Liver (tissue), 9 donors: ENCODE measurements around the gene CD37. TPM values are rescaled to one million over a fixed set of nuclear protein-coding genes. Genes with fewer than 3 reads are reported as not detected.

ENCODE experiments used
- DNase-seq: peaks from one replicate; pipeline ENCODE4 v3.0.0-alpha.2; 2017; ENCODE audit warnings: low spot score
- H3K27ac ChIP-seq, 2 donors: one replicate each; pipeline ENCODE4 v1.7.0; 2013; ENCODE audit warnings: inconsistent platforms in 2 of 2, low read length in 2 of 2, control low read depth in 1 of 2, low read depth in 1 of 2, mild to moderate bottlenecking in 1 of 2
- H3K27me3 ChIP-seq, 4 donors: one replicate each; pipeline versions ENCODE4 v1.6.1 to v1.7.0; 2013; ENCODE audit warnings: low read length in 3 of 4, inconsistent platforms in 1 of 4, mild to moderate bottlenecking in 1 of 4, moderate library complexity in 1 of 4; ENCODE audit not compliant: control insufficient read depth in 4 of 4, insufficient read depth in 4 of 4
- H3K36me3 ChIP-seq, 4 donors: one replicate each; pipeline versions ENCODE4 v1.6.1 to v1.7.0; 2013; ENCODE audit warnings: low read length in 3 of 4, mild to moderate bottlenecking in 3 of 4, low read depth in 1 of 4, moderate library complexity in 1 of 4; ENCODE audit not compliant: control insufficient read depth in 4 of 4, insufficient read depth in 3 of 4
- H3K4me1 ChIP-seq, 4 donors: one replicate each; pipeline versions ENCODE4 v1.6.1 to v1.7.0; 2013; ENCODE audit warnings: low read length in 3 of 4, mild to moderate bottlenecking in 3 of 4, moderate library complexity in 1 of 4; ENCODE audit not compliant: control insufficient read depth in 4 of 4, insufficient read depth in 4 of 4
- H3K4me3 ChIP-seq, 3 donors: one replicate each; pipeline versions ENCODE4 v1.6.1 to v1.7.0; 2013; ENCODE audit warnings: low read length in 3 of 3, control low read depth in 1 of 3, low read depth in 1 of 3, mild to moderate bottlenecking in 1 of 3
- H3K9ac ChIP-seq, 2 donors: one replicate each; pipeline ENCODE4 v1.7.0; 2013; ENCODE audit warnings: low read length in 2 of 2, mild to moderate bottlenecking in 2 of 2, moderate library complexity in 2 of 2, control low read depth in 1 of 2, low read depth in 1 of 2
- H3K9me3 ChIP-seq, 4 donors: one replicate each; pipeline versions ENCODE4 v1.6.1 to v1.7.0; 2013; ENCODE audit warnings: low read length in 3 of 4; ENCODE audit not compliant: control insufficient read depth in 4 of 4
- ATF3 ChIP-seq: IDR thresholded peaks from 2 replicates; pipeline ENCODE4 v1.6.1; 2016; ENCODE audit warnings: antibody characterized with exemption
- CTCF ChIP-seq: fragments of 150-350 bp; IDR thresholded peaks from 2 replicates; pipeline ENCODE4 v1.5.1; 2017; ENCODE audit warnings: improper control_type of control experiment, low read depth, low read length; ENCODE audit not compliant: missing input control
- EGR1 ChIP-seq, 2 donors: IDR thresholded peaks; 2 replicates each; pipeline ENCODE4 v1.6.1; 2016 to 2018; ENCODE audit warnings: antibody characterized with exemption in 2 of 2, low read depth in 2 of 2
- FOXA1 ChIP-seq: IDR thresholded peaks from 2 replicates; pipeline ENCODE4 v1.6.1; 2016; ENCODE audit warnings: antibody characterized with exemption
- FOXA2 ChIP-seq: IDR thresholded peaks from 2 replicates; pipeline ENCODE4 v1.6.1; 2016; ENCODE audit warnings: antibody characterized with exemption
- GABPA ChIP-seq, 2 donors: IDR thresholded peaks in 1 of 2; conservative IDR thresholded peaks in 1 of 2; 2 replicates each; pipeline ENCODE4 v1.6.1; 2016; ENCODE audit warnings: antibody characterized with exemption in 2 of 2, mild to moderate bottlenecking in 1 of 2, moderate library complexity in 1 of 2
- HNF4A ChIP-seq, 2 donors: conservative IDR thresholded peaks; 2 replicates each; pipeline ENCODE4 v1.6.1; 2016; ENCODE audit warnings: antibody characterized with exemption in 2 of 2, mild to moderate bottlenecking in 2 of 2
- HNF4G ChIP-seq: IDR thresholded peaks from 2 replicates; pipeline ENCODE4 v1.6.1; 2016; ENCODE audit warnings: antibody characterized with exemption
- JUND ChIP-seq, 2 donors: IDR thresholded peaks; 2 replicates each; pipeline ENCODE4 v1.6.1; 2016; ENCODE audit warnings: antibody characterized with exemption in 2 of 2
- MAX ChIP-seq: IDR thresholded peaks from 2 replicates; pipeline ENCODE4 v1.6.1; 2016; ENCODE audit warnings: antibody characterized with exemption
- NR2F2 ChIP-seq: IDR thresholded peaks from 2 replicates; pipeline ENCODE4 v1.6.1; 2016; ENCODE audit warnings: antibody characterized with exemption
- RAD21 ChIP-seq, 2 donors: IDR thresholded peaks; 2 replicates each; pipeline ENCODE4 v1.6.1; 2016; ENCODE audit warnings: antibody characterized with exemption in 2 of 2, mild to moderate bottlenecking in 2 of 2
- REST ChIP-seq: IDR thresholded peaks from 2 replicates; pipeline ENCODE4 v1.6.1; 2016; ENCODE audit warnings: antibody characterized with exemption, mild to moderate bottlenecking
- RXRA ChIP-seq, 2 donors: IDR thresholded peaks; 2 replicates each; pipeline ENCODE4 v1.6.1; 2017 to 2018; ENCODE audit warnings: antibody characterized with exemption in 2 of 2, mild to moderate bottlenecking in 1 of 2
- SP1 ChIP-seq: IDR thresholded peaks from 2 replicates; pipeline ENCODE4 v1.6.1; 2018; ENCODE audit warnings: antibody characterized with exemption, mild to moderate bottlenecking
- TAF1 ChIP-seq: conservative IDR thresholded peaks from 2 replicates; pipeline ENCODE4 v1.6.1; 2016; ENCODE audit warnings: antibody characterized with exemption, mild to moderate bottlenecking
- YY1 ChIP-seq: IDR thresholded peaks from 2 replicates; pipeline ENCODE4 v1.6.1; 2016; ENCODE audit warnings: antibody characterized with exemption, mild to moderate bottlenecking
- ZBTB33 ChIP-seq: IDR thresholded peaks from 2 replicates; pipeline ENCODE4 v1.6.1; 2016; ENCODE audit warnings: antibody characterized with exemption
- WGBS: extraction: QIAGEN DNeasy Blood & Tissue Kit; methylation state at CpG from one replicate; pipeline ENCODE4 v1.1.7; 2013; 5-methylcytosine and 5-hydroxymethylcytosine counted together
- polyA plus RNA-seq, 2 donors: library from polyadenylated mRNA; stranded (reverse) in 1 of 2; unstranded in 1 of 2; fragments of 200-250 nt in 1 of 2; fragments of >200 nt in 1 of 2; fragmentation: Nextera tagmentation in 1 of 2; extraction: Ambion mirVana in 1 of 2; gene quantifications; one replicate each; pipeline versions ENCODE4 v1.2.1 to v1.2.3, GENCODE V29; 2013 to 2015
- total RNA-seq, 2 donors: library from RNA; depleted of rRNA; stranded (reverse); fragments of >200 nt; gene quantifications; one replicate each; pipeline ENCODE4 v1.2.3, GENCODE V29; 2014
- donor health status: healthy.
- donor health status: healthy.
- donor health status: healthy.
- donor health status: healthy.
- donor health status: healthy.

Gene CD37
- total and polyA plus RNA-seq, 4 donors: 2.9 to 9.6 (median 3.9) TPM

- TF ChIP-seq TAF1 (peak; percentile 48), RAD21 (IDR thresholded peaks at IDR 0.05) (no peak), GABPA (IDR thresholded peaks at IDR 0.05 in 1 of 2, conservative IDR thresholded peaks at IDR 0.05 in 1 of 2) (peak in 1 of 2 donors; percentile 73), ZBTB33 (no peak), CTCF (no peak), HNF4A (conservative IDR thresholded peaks at IDR 0.05) (no peak), EGR1 (IDR thresholded peaks at IDR 0.05; ENCODE audit: low read depth in 2 of 2) (no peak), RXRA (IDR thresholded peaks at IDR 0.05) (no peak), YY1 (peak; percentile 90), ATF3 (no peak), NR2F2 (no peak), JUND (IDR thresholded peaks at IDR 0.05) (no peak), FOXA2 (no peak), HNF4G (no peak), SP1 (peak; percentile 78), MAX (peak; percentile 66), REST (peak; percentile 72), FOXA1 (no peak)
- peak overlapping the region in 1 of 2 donors; percentile 51 for H3K9ac ChIP-seq
- H3K27me3 ChIP-seq: no peaks in the 10 kb centered on the region
- DNase-seq: peak; percentile 66
- peaks cover 2 to 24% (median 11%) of the 10 kb centered on the region in 4 donors for H3K4me1 ChIP-seq
- WGBS: 15% methylated on average over 47 of the region's 47 CpGs
- peak overlapping the region; percentile 47 to 61 (median 53) for H3K4me3 ChIP-seq
- H3K27ac ChIP-seq: peak overlapping the region; percentile 88 to 95
- peaks cover 0 to 4% (median 1%) of the 10 kb centered on the region in 4 donors for H3K36me3 ChIP-seq
- no peaks in the 10 kb centered on the region for H3K9me3 ChIP-seq
These were observed 4.3 kb downstream of the CD37 start for GRCh38 chr19:49339301-49340068.
